Peyer's patch (tissue), 4 donors: ENCODE data around the gene CYP1B1. TPM values are rescaled to one million over a fixed set of nuclear protein-coding genes. Genes with fewer than 3 reads are reported as not detected.
"Not testable (repeated sequence)": the region's sequence is repeated elsewhere in the genome, so short reads cannot be mapped to it uniquely, and the experiment has no call there.

ENCODE experiments used
- DNase-seq, 3 donors: peaks; one replicate each; pipeline ENCODE4 v3.0.0-alpha.2; 2017 to 2019
- H3K27ac ChIP-seq, 4 donors: fragments of 200-600 bp; sonication (generic); one replicate each; pipeline ENCODE4 v1.5.1; 2016 to 2019
- H3K27me3 ChIP-seq, 2 donors: fragments of 200-600 bp; sonication (generic); one replicate each; pipeline ENCODE4 v1.5.1; 2019
- H3K36me3 ChIP-seq, 3 donors: fragments of 200-600 bp; sonication (generic); one replicate each; pipeline ENCODE4 v1.5.1; 2016 to 2019
- H3K4me1 ChIP-seq, 4 donors: fragments of 200-600 bp; sonication (generic); one replicate each; pipeline ENCODE4 v1.5.1; 2016 to 2019
- H3K4me3 ChIP-seq, 4 donors: fragments of 200-600 bp; sonication (generic); 1 replicate in 3 of 4; 2 replicates in 1 of 4; pipeline ENCODE4 v1.5.1; 2016 to 2019; ENCODE audit warnings: mild to moderate bottlenecking in 1 of 4
- H3K9me3 ChIP-seq, 4 donors: fragments of 200-600 bp; sonication (generic); one replicate each; pipeline ENCODE4 v1.5.1; 2016 to 2019; ENCODE audit warnings: mild to moderate bottlenecking in 1 of 4
- CTCF ChIP-seq, 6 experiments: fragments of 450-650 bp in 4 of 6; fragments of 200-600 bp in 2 of 6; sonication (generic) in 1 of 6; IDR thresholded peaks; one replicate each; pipeline ENCODE4 v1.5.1; 2017 to 2019; ENCODE audit warnings: antibody characterized with exemption in 6 of 6, mild to moderate bottlenecking in 3 of 6, moderate library complexity in 1 of 6
- POLR2A ChIP-seq, 2 donors: fragments of 450-650 bp; IDR thresholded peaks; one replicate each; pipeline ENCODE4 v1.5.1; 2017; ENCODE audit warnings: antibody characterized with exemption in 2 of 2, mild to moderate bottlenecking in 2 of 2, moderate library complexity in 2 of 2
- total RNA-seq, 4 donors: library from RNA; depleted of rRNA; stranded (reverse); fragments of >200 nt; gene quantifications; one replicate each; pipeline ENCODE4 v1.1.0, GENCODE V29; 2016

CYP1B1 gene
- total RNA-seq, 4 donors from 2014 or later, result 4.9 to 16.5 (median 12.8) TPM

GRCh38 chr2:38029512-38029911, 46.4 kb downstream of the CYP1B1 start:
- Histone ChIP-seq H3K9me3 (no peaks in the 10 kb centered on the region), H3K4me3 (no peak overlapping the region), H3K4me1 (no peaks in the 10 kb centered on the region), H3K36me3 (no peaks in the 10 kb centered on the region), H3K27me3 (no peaks in the 10 kb centered on the region), H3K27ac (no peak overlapping the region)
- TF ChIP-seq CTCF (IDR thresholded peaks at IDR 0.05) (no peak), POLR2A (IDR thresholded peaks at IDR 0.05) (no peak)
- DNase-seq, result no peak

- Histone ChIP-seq H3K9me3 (no peaks in the 10 kb centered on the region), H3K4me1 (no peaks in the 10 kb centered on the region), H3K36me3 (no peaks in the 10 kb centered on the region), H3K4me3 (no peak overlapping the region), H3K27me3 (no peaks in the 10 kb centered on the region), H3K27ac (no peak overlapping the region)
- no peak for DNase-seq
- no peak for TF ChIP-seq CTCF (IDR thresholded peaks at IDR 0.05)
- no peak for TF ChIP-seq POLR2A (IDR thresholded peaks at IDR 0.05)
These were observed 47.1 kb downstream of the CYP1B1 start for GRCh38 chr2:38028829-38029228.

- H3K4me1 ChIP-seq, result no peaks in the 10 kb centered on the region
- DNase-seq, result no peak
These were observed 49.1 kb downstream of the CYP1B1 start for GRCh38 chr2:38026846-38027245.

GRCh38 chr2:38021589-38021988, 54.4 kb downstream of the CYP1B1 start:
- Histone ChIP-seq H3K9me3 (no peaks in the 10 kb centered on the region), H3K27me3 (no peaks in the 10 kb centered on the region), H3K4me1 (no peaks in the 10 kb centered on the region), H3K4me3 (no peak overlapping the region), H3K36me3 (peaks cover 0 to 7% (median 0%) of the 10 kb centered on the region in 3 donors), H3K27ac (no peak overlapping the region)
- TF ChIP-seq CTCF (IDR thresholded peaks at IDR 0.05) (no peak), POLR2A (IDR thresholded peaks at IDR 0.05) (no peak)
- no peak for DNase-seq

More at GRCh38 chr2:38026846-38027245, 49.1 kb downstream of the CYP1B1 start:
- no peak overlapping the region for H3K27ac ChIP-seq
- H3K36me3 ChIP-seq, result no peaks in the 10 kb centered on the region
- no peaks in the 10 kb centered on the region for H3K27me3 ChIP-seq
- TF ChIP-seq CTCF (IDR thresholded peaks at IDR 0.05) (no peak), POLR2A (IDR thresholded peaks at IDR 0.05) (no peak)
- no peaks in the 10 kb centered on the region for H3K9me3 ChIP-seq
- H3K4me3 ChIP-seq, result no peak overlapping the region

GRCh38 chr2:38020359-38021069, 55.4 kb downstream of the CYP1B1 start:
- not testable (repeated sequence) for H3K4me1 ChIP-seq, H3K9me3 ChIP-seq, DNase-seq, H3K4me3 ChIP-seq, H3K27me3 ChIP-seq, H3K27ac ChIP-seq, H3K36me3 ChIP-seq

GRCh38 chr2:38017836-38018235, 58.1 kb downstream of the CYP1B1 start:
- H3K4me1 ChIP-seq, result no peaks in the 10 kb centered on the region
- peaks cover 0 to 8% (median 0%) of the 10 kb centered on the region in 3 donors for H3K36me3 ChIP-seq
- H3K9me3 ChIP-seq, result no peaks in the 10 kb centered on the region
- H3K27me3 ChIP-seq, result no peaks in the 10 kb centered on the region
- H3K27ac ChIP-seq, result no peak overlapping the region
- no peak overlapping the region for H3K4me3 ChIP-seq
- DNase-seq, result no peak
- TF ChIP-seq POLR2A (IDR thresholded peaks at IDR 0.05), result no peak
- no peak for TF ChIP-seq CTCF (IDR thresholded peaks at IDR 0.05)

Other genes with a start within 250 kb of the CYP1B1 start
- gene RMDN2, start 150.9 kb downstream of the CYP1B1 start, total RNA-seq, result 10 to 100 TPM; 13.2 to 39.0 (median 30.9) TPM